Stimulated activated CD4-positive, alpha-beta T cell treated with anti-CD3 and anti-CD28 coated beads, Interleukin-1b, Interleukin-23, amount 100 ng/mL, for 24 hours (primary cell): ENCODE results near the gene ATMIN.

Experiments used
- DNase-seq, 4 experiments: peaks; one replicate each; pipeline ENCODE4 v3.0.0-alpha.2; 2020; ENCODE audit warnings: low read depth in 4 of 4, low spot score in 1 of 4

ATMIN gene

GRCh38 chr16:81061871-81062608, 26.4 kb downstream of the ATMIN start:
- DNase-seq, result no peak

- no peak for DNase-seq
These were observed 31.0 kb downstream of the ATMIN start for GRCh38 chr16:81066681-81067080.

- no peak for DNase-seq
These were observed 31.5 kb downstream of the ATMIN start for GRCh38 chr16:81067166-81067565.

GRCh38 chr16:81069063-81069462, 33.4 kb downstream of the ATMIN start:
- no peak for DNase-seq

- no peak for DNase-seq
These were observed 35.3 kb downstream of the ATMIN start for GRCh38 chr16:81070979-81071378.

- no peak for DNase-seq
These were observed 36.2 kb downstream of the ATMIN start for GRCh38 chr16:81071805-81072204.

GRCh38 chr16:81073560-81074330, 38.1 kb downstream of the ATMIN start:
- no peak for DNase-seq

GRCh38 chr16:81076566-81077075, 41.0 kb downstream of the ATMIN start:
- DNase-seq, result peak; percentile 84 to 96 (median 88)

- DNase-seq, result peak; percentile 93 to 96 (median 94)
These were observed 41.7 kb downstream of the ATMIN start, which contains the start of gene C16orf46 for GRCh38 chr16:81077076-81077940. Gene C16orf46 (minus strand): TSS chr16:81077238. CDS start chr16:81063955, 13,283 bp downstream.

GRCh38 chr16:81080233-81080632, 44.6 kb downstream of the ATMIN start:
- DNase-seq, result no peak

GRCh38 chr16:81081014-81081413, 45.4 kb downstream of the ATMIN start:
- no peak for DNase-seq

- DNase-seq, result no peak
These were observed 53.2 kb downstream of the ATMIN start for GRCh38 chr16:81088836-81089235.

GRCh38 chr16:81094771-81095251, 59.2 kb downstream of the ATMIN start:
- no peak for DNase-seq

GRCh38 chr16:81095653-81095952, 60.0 kb downstream of the ATMIN start:
- DNase-seq, result no peak

GRCh38 chr16:81095953-81096714, 60.5 kb downstream of the ATMIN start, which contains the start of gene GCSH:
Gene GCSH (minus strand): TSS chr16:81096395. CDS start chr16:81096278, 117 bp downstream.
- DNase-seq, result peak; percentile 93 to 97 (median 96)

- no peak for DNase-seq
These were observed 61.1 kb downstream of the ATMIN start for GRCh38 chr16:81096715-81097208.
